ENCODE data around the gene ACAP3. TPM values are rescaled to one million over a fixed set of nuclear protein-coding genes. Genes with fewer than 3 reads are reported as not detected.
"Not testable (repeated sequence)": the region's sequence is repeated elsewhere in the genome, so short reads cannot be mapped to it uniquely, and the experiment has no call there.

ACAP3 gene
- total RNA-seq, 2 experiments from 2014 or later = 64.4 to 72.3 TPM

DNA sequence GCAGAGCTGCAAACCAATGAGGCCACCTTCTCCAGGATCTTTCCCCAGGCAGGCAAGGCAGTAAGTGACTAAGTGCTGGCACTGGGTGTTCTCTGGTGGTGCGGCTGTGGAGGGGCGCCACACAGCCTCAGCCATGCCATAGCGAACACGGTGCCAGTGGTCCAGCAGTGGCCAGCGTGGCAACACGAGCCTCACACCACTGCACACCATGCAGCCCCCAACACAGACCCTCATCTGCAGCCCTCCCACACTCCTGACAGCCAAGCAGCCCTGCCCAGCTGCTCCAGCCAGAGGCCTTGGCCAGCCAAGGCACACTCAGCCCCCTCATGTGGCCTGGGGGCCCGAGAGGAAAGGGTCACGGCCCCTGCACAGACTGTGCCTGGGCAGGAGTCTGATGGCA, 13.7 kb upstream of the ACAP3 start:
- CTCF ChIA-PET = no interaction called here

GRCh38 chr1:1320666-1321448, 13.1 kb upstream of the ACAP3 start:
- H3K9me3 Mint-ChIP-seq = no peaks in the 10 kb centered on the region
- DNase-seq = no peak
- peaks cover 31% of the 10 kb centered on the region for H3K4me1 Mint-ChIP-seq
- H3K27ac Mint-ChIP-seq = no peak overlapping the region
- H3K27me3 Mint-ChIP-seq = no peaks in the 10 kb centered on the region
- H3K4me3 Mint-ChIP-seq = no peak overlapping the region
- ChIA-PET CTCF (no interaction called here), POLR2A (no interaction called here)
- peaks cover 25% of the 10 kb centered on the region for H3K36me3 Mint-ChIP-seq (ENCODE audit: low read depth)

More for the DNA sequence above, 13.7 kb upstream of the ACAP3 start:
- POLR2A ChIA-PET = no interaction called here
- no peak overlapping the region for H3K4me3 Mint-ChIP-seq
- no peak overlapping the region for H3K27ac Mint-ChIP-seq
- peaks cover 24% of the 10 kb centered on the region for H3K36me3 Mint-ChIP-seq (ENCODE audit: low read depth)
- H3K9me3 Mint-ChIP-seq = no peaks in the 10 kb centered on the region
- H3K27me3 Mint-ChIP-seq = no peaks in the 10 kb centered on the region
- peaks cover 37% of the 10 kb centered on the region for H3K4me1 Mint-ChIP-seq
- DNase-seq = no peak

- peaks cover 28% of the 10 kb centered on the region for H3K4me1 Mint-ChIP-seq
- H3K4me3 Mint-ChIP-seq = no peak overlapping the region
- no peak overlapping the region for H3K27ac Mint-ChIP-seq
- peaks cover 34% of the 10 kb centered on the region for H3K36me3 Mint-ChIP-seq (ENCODE audit: low read depth)
- ChIA-PET POLR2A (no interaction called here), CTCF (no interaction called here)
- no peaks in the 10 kb centered on the region for H3K27me3 Mint-ChIP-seq
- no peak for DNase-seq
- H3K9me3 Mint-ChIP-seq = no peaks in the 10 kb centered on the region
Measured at GRCh38 chr1:1319646-1319941, 11.9 kb upstream of the ACAP3 start.

DNA sequence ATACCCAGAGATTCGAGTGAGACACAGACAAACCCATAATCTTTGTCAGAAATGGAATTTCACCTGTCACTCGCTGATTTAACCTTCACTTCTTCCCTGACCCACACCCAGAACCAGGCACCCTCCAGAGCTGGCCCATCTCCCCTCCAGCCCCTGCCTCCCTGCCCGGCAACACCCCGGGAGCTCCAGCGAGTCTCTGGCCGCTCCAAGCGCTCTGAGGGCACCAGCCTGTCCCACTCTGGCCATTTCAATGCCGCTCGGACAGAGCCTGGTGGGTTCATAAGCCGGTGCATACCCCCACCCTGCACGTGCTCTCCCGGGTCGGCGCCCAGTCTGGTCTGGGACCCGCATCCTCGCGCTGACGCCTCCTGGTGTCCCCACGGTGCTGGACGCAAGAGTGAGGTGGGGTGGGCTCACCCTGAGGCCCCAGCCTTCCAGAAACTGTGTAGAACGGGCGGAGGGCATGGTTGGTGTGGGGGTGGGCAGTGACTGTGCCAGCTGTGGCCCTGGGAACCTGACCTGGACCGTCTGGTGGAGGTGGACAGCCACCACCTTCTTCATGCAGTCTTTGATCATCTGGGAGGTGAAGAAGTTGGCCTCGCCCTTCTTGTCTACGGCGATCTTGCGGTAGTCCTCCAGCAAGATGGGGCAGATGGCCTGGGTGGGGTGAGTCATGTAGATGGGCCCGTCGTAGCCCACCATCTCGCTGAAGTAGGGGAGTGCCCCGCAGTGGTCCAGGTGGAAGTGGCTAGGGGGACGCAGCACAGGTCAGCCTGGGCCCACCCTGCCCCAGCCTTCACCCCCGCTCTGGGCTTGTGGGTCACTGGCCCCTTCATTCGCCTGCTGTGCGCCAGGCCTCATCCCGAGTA, 11.3 kb upstream of the ACAP3 start:
- Mint-ChIP-seq H3K4me1 (peaks cover 26% of the 10 kb centered on the region), H3K9me3 (no peaks in the 10 kb centered on the region), H3K27me3 (no peaks in the 10 kb centered on the region), H3K27ac (no peak overlapping the region), H3K4me3 (no peak overlapping the region), H3K36me3 (ENCODE audit: low read depth) (peaks cover 34% of the 10 kb centered on the region)
- ChIA-PET POLR2A (no interaction called here), CTCF (no interaction called here)
- no peak for DNase-seq

- H3K27ac Mint-ChIP-seq = no peak overlapping the region
- peaks cover 21% of the 10 kb centered on the region for H3K4me1 Mint-ChIP-seq
- H3K4me3 Mint-ChIP-seq = no peak overlapping the region
- no peak for DNase-seq
- ChIA-PET POLR2A (no interaction called here), CTCF (no interaction called here)
- no peaks in the 10 kb centered on the region for H3K9me3 Mint-ChIP-seq
- H3K36me3 Mint-ChIP-seq (ENCODE audit: low read depth) = peaks cover 33% of the 10 kb centered on the region
- no peaks in the 10 kb centered on the region for H3K27me3 Mint-ChIP-seq
Measured at GRCh38 chr1:1318131-1318652, 10.5 kb upstream of the ACAP3 start.

GRCh38 chr1:1317420-1317819, 9.7 kb upstream of the ACAP3 start:
- H3K9me3 Mint-ChIP-seq = no peaks in the 10 kb centered on the region
- POLR2A ChIA-PET = no interaction called here

DNA sequence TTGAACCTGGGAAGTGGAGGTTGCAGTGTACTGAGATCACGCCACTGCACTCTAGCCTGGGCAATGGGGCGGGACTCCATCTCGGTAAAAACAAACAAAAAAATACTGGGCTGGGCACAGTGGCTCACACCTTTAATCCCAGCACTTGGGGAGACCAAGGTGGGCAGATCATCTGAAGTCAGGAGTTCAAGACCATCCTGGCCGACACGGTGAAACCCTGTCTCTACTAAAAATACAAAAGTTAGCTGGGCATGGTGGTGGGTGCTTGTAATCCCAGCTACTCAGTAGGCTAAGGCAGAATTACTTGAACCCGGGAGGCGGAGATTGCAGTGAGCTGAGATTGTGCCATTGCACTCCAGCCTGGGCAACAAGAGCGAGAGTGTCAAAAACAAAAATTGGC, 8.5 kb upstream of the ACAP3 start:
- H3K4me1 Mint-ChIP-seq, H3K9me3 Mint-ChIP-seq, H3K4me3 Mint-ChIP-seq, H3K27ac Mint-ChIP-seq, H3K27me3 Mint-ChIP-seq, DNase-seq, CTCF ChIA-PET: not testable (repeated sequence)
- H3K36me3 Mint-ChIP-seq (ENCODE audit: low read depth) = peaks cover 35% of the 10 kb centered on the region
- POLR2A ChIA-PET = interaction anchor here (1.0 to 1.4 kb wide), 2 partner anchors 55 to 83 kb away, joined by 3 read pairs; partner anchors contain the start of gene CCNL2

More at GRCh38 chr1:1317420-1317819, 9.7 kb upstream of the ACAP3 start:
- CTCF ChIA-PET = no interaction called here
- Mint-ChIP-seq H3K4me1 (peaks cover 17% of the 10 kb centered on the region), H3K27ac (no peak overlapping the region), H3K27me3 (no peaks in the 10 kb centered on the region), H3K36me3 (ENCODE audit: low read depth) (peaks cover 38% of the 10 kb centered on the region), H3K4me3 (no peak overlapping the region)
- no peak for DNase-seq

- H3K27ac Mint-ChIP-seq = no peak overlapping the region
- H3K9me3 Mint-ChIP-seq = no peaks in the 10 kb centered on the region
- no peak overlapping the region for H3K4me3 Mint-ChIP-seq
- H3K4me1 Mint-ChIP-seq = peaks cover 9% of the 10 kb centered on the region
- H3K36me3 Mint-ChIP-seq (ENCODE audit: low read depth) = peaks cover 37% of the 10 kb centered on the region
- no peak for DNase-seq
- H3K27me3 Mint-ChIP-seq = no peaks in the 10 kb centered on the region
- ChIA-PET CTCF (no interaction called here), POLR2A (interaction anchor here (1.0 to 1.4 kb wide), 2 partner anchors 56 to 84 kb away, joined by 3 read pairs; partner anchors contain the start of gene CCNL2)
Measured at GRCh38 chr1:1315435-1315954, 7.8 kb upstream of the ACAP3 start.

DNA sequence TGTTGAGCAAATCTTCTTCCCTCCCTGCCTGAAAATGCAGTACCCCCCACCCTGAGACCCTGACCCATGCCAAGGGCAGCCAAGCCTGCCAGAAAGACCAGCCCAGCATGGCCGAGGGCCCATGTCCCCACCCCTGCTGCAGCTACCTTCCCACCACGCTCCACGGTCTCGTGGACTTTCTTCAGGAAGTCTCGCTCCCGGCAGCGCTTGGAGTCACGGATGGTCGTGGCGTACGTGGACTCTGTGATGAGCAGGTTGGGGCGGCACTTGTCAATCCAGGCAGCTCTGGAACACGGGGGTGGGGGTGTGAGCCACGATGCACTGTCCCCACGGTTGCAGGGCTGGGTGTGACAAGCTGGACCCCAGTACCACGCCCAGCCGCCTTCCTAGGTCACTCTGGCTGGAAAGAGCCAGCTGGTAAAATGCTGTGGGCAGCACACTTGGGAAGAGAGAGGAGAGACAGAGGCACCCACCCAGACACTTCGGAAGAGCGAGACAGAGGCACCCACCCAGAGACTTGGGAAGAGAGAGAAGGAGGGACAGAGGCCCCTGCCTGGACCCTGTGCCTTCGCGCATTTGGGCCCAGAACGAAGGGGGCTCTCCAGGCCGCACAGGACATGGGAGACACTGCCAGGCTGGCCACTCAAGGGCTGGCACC, 7.1 kb upstream of the ACAP3 start:
- Mint-ChIP-seq H3K36me3 (ENCODE audit: low read depth) (peaks cover 34% of the 10 kb centered on the region), H3K27me3 (no peaks in the 10 kb centered on the region), H3K4me1 (peaks cover 4% of the 10 kb centered on the region), H3K9me3 (no peaks in the 10 kb centered on the region), H3K27ac (no peak overlapping the region), H3K4me3 (no peak overlapping the region)
- DNase-seq = no peak
- CTCF ChIA-PET = no interaction called here
- POLR2A ChIA-PET = interaction anchor here (1.4 kb wide), 1 partner anchor 56 kb away, joined by 3 read pairs; no protein-coding TSS in a partner anchor

DNA sequence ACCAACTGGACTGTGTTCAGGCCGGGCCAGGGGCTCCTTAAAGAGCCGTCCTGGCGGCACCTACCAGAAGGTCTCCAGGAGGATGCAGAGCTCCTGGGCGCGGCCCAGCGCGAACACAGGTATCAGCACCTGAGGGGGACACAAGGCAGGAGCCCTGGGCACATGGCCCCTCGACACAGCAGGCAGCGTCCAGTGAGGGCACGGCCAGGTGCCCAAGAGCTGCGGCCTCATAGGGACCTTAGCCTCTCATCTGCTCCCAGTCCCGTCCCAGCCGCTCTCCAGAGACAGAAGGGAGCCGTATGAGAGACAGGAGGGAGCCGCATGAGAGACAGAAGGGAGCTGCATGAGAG, 6.5 kb upstream of the ACAP3 start:
- Mint-ChIP-seq H3K27ac (no peak overlapping the region), H3K9me3 (no peaks in the 10 kb centered on the region), H3K27me3 (no peaks in the 10 kb centered on the region), H3K36me3 (ENCODE audit: low read depth) (peaks cover 30% of the 10 kb centered on the region), H3K4me1 (peaks cover 8% of the 10 kb centered on the region), H3K4me3 (no peak overlapping the region)
- ChIA-PET CTCF (no interaction called here), POLR2A (interaction anchor here (1.8 kb wide), 1 partner anchor 9 kb away, joined by 6 read pairs; no protein-coding TSS in a partner anchor)
- no peak for DNase-seq

- ChIA-PET CTCF (no interaction called here), POLR2A (interaction anchor here (1.8 kb wide), 1 partner anchor 10 kb away, joined by 6 read pairs; no protein-coding TSS in a partner anchor)
- no peak for DNase-seq
- Mint-ChIP-seq H3K9me3 (no peaks in the 10 kb centered on the region), H3K27me3 (no peaks in the 10 kb centered on the region), H3K4me1 (peaks cover 6% of the 10 kb centered on the region), H3K4me3 (no peak overlapping the region), H3K36me3 (ENCODE audit: low read depth) (peaks cover 28% of the 10 kb centered on the region), H3K27ac (no peak overlapping the region)
Measured at GRCh38 chr1:1313500-1314236, 5.9 kb upstream of the ACAP3 start.

DNA sequence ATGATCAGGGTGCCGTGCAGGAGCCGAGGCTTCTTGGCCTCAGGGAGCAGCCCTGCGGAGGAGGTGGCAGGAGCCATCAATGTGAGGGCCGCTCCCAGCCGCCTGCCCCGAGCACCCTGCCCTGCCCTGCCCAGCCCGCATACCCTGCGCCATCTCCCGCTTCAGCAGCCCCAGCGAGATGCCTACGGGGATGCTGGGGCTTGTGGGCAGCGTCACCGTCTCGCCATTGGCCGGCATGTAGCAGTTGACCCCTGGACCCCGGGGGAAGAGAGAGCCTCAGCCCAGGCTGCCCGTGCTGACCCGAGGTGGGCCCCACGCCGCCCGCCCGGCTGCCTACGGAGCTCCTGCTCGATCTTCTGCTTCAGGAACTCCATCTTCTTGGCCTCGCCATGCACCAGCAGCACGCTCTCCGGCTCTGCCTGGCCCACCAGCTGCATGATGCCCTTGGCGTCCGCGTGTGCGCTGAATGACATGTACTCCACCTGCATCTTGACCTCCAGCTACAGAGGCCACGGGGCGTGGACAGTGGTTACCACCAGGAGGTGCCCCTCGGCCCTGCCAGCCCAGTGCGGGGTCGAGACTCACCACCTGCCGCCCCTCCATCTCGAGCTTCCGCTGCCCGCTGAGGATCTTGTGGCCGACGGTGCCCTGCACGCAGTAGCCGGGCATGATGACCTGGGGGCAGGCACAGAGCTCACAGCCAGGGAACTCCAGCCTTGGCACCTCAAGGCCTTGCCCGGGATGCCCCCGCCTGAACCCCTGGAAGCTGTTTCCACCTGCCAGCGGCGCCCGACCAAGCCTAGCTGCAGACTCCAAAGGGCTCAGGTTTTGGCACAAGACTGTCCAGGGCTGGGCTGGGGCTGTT, 5.0 kb upstream of the ACAP3 start:
- POLR2A ChIA-PET = interaction anchor here (0.5 to 1.8 kb wide), 3 partner anchors 11 to 36 kb away, joined by 3 to 6 read pairs (median 3); no protein-coding TSS in a partner anchor
- Mint-ChIP-seq H3K4me3 (no peak overlapping the region), H3K27ac (no peak overlapping the region), H3K4me1 (peaks cover 6% of the 10 kb centered on the region), H3K9me3 (no peaks in the 10 kb centered on the region), H3K36me3 (ENCODE audit: low read depth) (peaks cover 26% of the 10 kb centered on the region), H3K27me3 (no peaks in the 10 kb centered on the region)
- CTCF ChIA-PET = no interaction called here
- DNase-seq = no peak

Measured in activated CD4-positive, alpha-beta memory T cell treated with anti-CD3 and anti-CD28 coated beads, Interleukin-2, amount 10 ng/mL, durations not matched to agents 7 days and 5 days (primary cell).